ENCODE results near the gene MLLT11.
A peak's percentile ranks its signal among the peaks of the same experiment; 100 is the strongest.

Gene MLLT11

GRCh38 chr1:151032164-151032563, 28.0 kb upstream of the MLLT11 start:
- H3K4me3 ChIP-seq (ENCODE audit: control insufficient read depth, low read depth, low read length) = no peak overlapping the region
- no peak for TF ChIP-seq CTCF (IDR thresholded peaks at IDR 0.05; ENCODE audit: control insufficient read depth, insufficient read depth, low read depth, low read length, missing control alignments)

GRCh38 chr1:151035167-151035566, 25.0 kb upstream of the MLLT11 start:
- no peak for DNase-seq (ENCODE audit: low read depth)
- TF ChIP-seq CTCF (IDR thresholded peaks at IDR 0.05; ENCODE audit: control insufficient read depth, insufficient read depth, low read depth, low read length, missing control alignments) = no peak
- no peak overlapping the region for H3K4me3 ChIP-seq (ENCODE audit: control insufficient read depth, low read depth, low read length)

More at GRCh38 chr1:151032164-151032563, 28.0 kb upstream of the MLLT11 start:
- DNase-seq (ENCODE audit: low read depth) = no peak

DNA sequence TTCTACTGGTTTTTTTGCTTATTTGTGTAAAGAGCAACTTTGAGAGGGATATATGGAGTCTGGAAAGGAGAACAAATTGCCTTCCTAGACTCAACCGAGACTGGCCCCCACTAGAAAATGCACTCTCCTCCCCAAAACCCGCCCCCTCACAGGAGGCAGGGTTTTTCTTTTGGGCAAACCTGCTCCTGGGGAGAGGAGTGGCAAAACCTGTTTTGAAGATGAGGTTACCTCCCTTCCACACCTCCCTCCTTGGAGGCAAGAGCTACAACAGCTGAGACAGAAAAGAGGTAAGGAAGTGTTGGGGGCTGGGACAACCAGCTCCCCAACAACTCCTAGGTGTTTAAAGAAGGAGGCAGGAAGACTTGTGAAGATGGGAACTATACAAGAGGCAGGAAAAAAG, 23.8 kb upstream of the MLLT11 start, which contains the start of gene BNIPL:
TSS of gene BNIPL (plus strand) at position 231 of the 400 bp plus-strand sequence. CDS start at position 371, 140 bp downstream.
- DNase-seq (ENCODE audit: low read depth) = no peak
- no peak within 1 kb of the TSS for H3K4me3 ChIP-seq (ENCODE audit: control insufficient read depth, low read depth, low read length)
- no peak for TF ChIP-seq CTCF (IDR thresholded peaks at IDR 0.05; ENCODE audit: control insufficient read depth, insufficient read depth, low read depth, low read length, missing control alignments)

DNA sequence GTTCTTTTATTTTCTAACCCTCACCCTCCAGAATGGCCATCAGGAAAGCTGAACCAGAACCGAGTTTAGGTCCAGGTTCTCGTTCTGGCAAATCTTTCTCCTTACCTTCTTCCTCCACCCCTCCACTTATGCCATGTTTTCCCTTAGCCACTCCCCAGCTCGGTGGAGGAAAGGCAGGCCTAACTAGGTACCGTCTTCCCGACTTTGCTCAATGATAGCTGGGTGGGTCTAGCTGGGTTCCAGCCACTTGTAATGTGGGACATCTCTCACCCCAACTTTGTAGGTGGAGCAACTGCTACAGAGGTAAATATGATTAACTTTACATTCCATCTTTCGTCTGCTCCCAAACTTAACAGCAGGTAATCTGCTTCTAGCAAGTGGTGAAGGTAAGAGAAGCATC, 23.2 kb upstream of the MLLT11 start:
- no peak for TF ChIP-seq CTCF (IDR thresholded peaks at IDR 0.05; ENCODE audit: control insufficient read depth, insufficient read depth, low read depth, low read length, missing control alignments)

DNA sequence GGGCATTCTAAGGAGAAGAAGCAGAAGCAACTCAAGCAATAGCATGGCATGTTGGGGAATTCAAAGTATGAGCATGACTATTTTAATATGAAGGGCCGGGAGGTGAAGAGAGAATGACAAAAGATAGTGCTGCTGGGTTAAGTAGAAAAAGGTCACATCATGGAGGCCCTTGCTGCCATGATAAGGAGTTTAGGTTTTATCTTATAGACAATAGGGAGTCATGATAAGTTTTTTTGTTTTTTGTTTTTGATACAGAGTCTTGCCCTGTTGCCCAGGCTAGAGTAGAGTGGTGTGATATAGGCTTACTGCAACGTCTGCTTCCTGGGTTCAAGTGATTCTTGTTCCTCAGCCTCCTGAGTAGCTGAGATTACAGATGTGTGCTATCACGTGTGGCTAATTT, 20.7 kb upstream of the MLLT11 start:
- DNase-seq (ENCODE audit: low read depth) = no peak

More for the DNA sequence above, 23.2 kb upstream of the MLLT11 start:
- DNase-seq (ENCODE audit: low read depth) = no peak
- no peak overlapping the region for H3K4me3 ChIP-seq (ENCODE audit: control insufficient read depth, low read depth, low read length)

GRCh38 chr1:151043163-151043562, 17.0 kb upstream of the MLLT11 start:
- no peak for TF ChIP-seq CTCF (IDR thresholded peaks at IDR 0.05; ENCODE audit: control insufficient read depth, insufficient read depth, low read depth, low read length, missing control alignments)
- no peak for DNase-seq (ENCODE audit: low read depth)
- no peak overlapping the region for H3K4me3 ChIP-seq (ENCODE audit: control insufficient read depth, low read depth, low read length)

More for the DNA sequence above, 20.7 kb upstream of the MLLT11 start:
- no peak for TF ChIP-seq CTCF (IDR thresholded peaks at IDR 0.05; ENCODE audit: control insufficient read depth, insufficient read depth, low read depth, low read length, missing control alignments)
- H3K4me3 ChIP-seq (ENCODE audit: control insufficient read depth, low read depth, low read length) = no peak overlapping the region

DNA sequence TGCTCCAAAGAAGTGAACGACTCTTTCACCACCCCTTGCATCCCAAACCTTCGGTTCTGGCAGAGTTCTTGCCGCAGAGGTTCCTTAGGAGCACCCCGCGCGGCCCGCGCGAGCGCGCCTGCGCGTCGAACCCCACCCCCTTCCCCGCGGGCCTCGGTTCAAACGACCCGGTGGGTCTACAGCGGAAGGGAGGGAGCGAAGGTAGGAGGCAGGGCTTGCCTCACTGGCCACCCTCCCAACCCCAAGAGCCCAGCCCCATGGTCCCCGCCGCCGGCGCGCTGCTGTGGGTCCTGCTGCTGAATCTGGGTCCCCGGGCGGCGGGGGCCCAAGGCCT, 12.6 kb upstream of the MLLT11 start, which contains the start of gene C1orf56:
TSS of gene C1orf56 (plus strand) at position 161 of the 334 bp plus-strand sequence. CDS start at position 258, 97 bp downstream.
- H3K4me3 ChIP-seq (ENCODE audit: control insufficient read depth, low read depth, low read length) = peak within 1 kb of the TSS; percentile 77
- TF ChIP-seq CTCF (IDR thresholded peaks at IDR 0.05; ENCODE audit: control insufficient read depth, insufficient read depth, low read depth, low read length, missing control alignments) = no peak
- no peak for DNase-seq (ENCODE audit: low read depth)
